ENCODE results near the gene SALL1. TPM values are rescaled to one million over a fixed set of nuclear protein-coding genes. Genes with fewer than 3 reads are reported as not detected.

Gene SALL1
- total and polyA plus RNA-seq, 2 of the 4 experiments (the other 2 are of a cell fraction): 0.90 to 5.2 TPM

DNA sequence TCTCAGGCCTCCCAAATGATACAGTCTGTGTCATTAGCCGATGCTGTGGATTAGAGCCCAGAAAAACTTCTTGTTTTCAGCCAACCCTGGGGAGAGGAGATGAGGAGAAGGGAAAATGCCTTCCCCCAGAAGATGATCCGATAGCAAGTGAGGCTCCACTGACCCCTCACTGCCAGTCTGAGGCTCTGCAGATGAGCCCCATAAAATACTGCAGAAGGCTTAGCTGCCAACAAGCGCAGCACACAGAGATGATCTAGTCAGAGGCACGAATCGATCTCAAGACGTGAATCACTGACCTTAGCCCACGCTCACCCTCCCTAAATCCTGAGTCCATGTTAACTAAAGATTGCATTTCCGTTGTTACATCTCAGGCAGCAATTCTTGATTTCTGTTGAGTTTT lies 31.5 kb downstream of the SALL1 start:
- no peaks in the 10 kb centered on the region for H3K36me3 ChIP-seq (ENCODE audit: control insufficient read depth, insufficient read depth, low read length)
- no peak overlapping the region for H3K23ac ChIP-seq (ENCODE audit: low read depth, low read length)
- dilution Hi-C loops (cut with HindIII; ENCODE audit: low sequenced_read_pairs, unreplicated experiment) (no loop called here), in situ Hi-C loops (cut with MboI; ENCODE audit: low sequenced_read_pairs) (no loop called here), intact Hi-C loops (cut with micrococcal nuclease) (no loop called here)
- no peak overlapping the region for H3K27ac ChIP-seq (ENCODE audit: insufficient read depth, low read length)
- H2BK120ac ChIP-seq (ENCODE audit: low read depth, low read length): no peak overlapping the region
- TF ChIP-seq CEBPB (IDR thresholded peaks at IDR 0.05; ENCODE audit: low read depth, low read length): no peak
- H4K20me1 ChIP-seq (ENCODE audit: insufficient read depth, low read length): no peaks in the 10 kb centered on the region
- no peaks in the 10 kb centered on the region for H3K79me1 ChIP-seq (ENCODE audit: low read depth in 1 of 2, low read length in 2 of 2)
- BruUV-seq (replicated peaks): no TSS peak
- H2BK5ac ChIP-seq (ENCODE audit: low read depth, low read length, poor library complexity, severe bottlenecking): no peak overlapping the region
- H2AK9ac ChIP-seq (replicated peaks; ENCODE audit: low read depth, low read length, poor library complexity): no peak overlapping the region
- no peak overlapping the region for H3K56ac ChIP-seq (ENCODE audit: extremely low read depth, insufficient read depth, low read length)
- H3K27me3 ChIP-seq (ENCODE audit: control insufficient read depth, insufficient read depth, low read length): peaks cover 43% of the 10 kb centered on the region
- CTCF ChIA-PET: no interaction called here
- peak; percentile 1 for DNase-seq
- no peak overlapping the region for H2BK20ac ChIP-seq (ENCODE audit: low read depth, low read length)
- no peak overlapping the region for H2AK5ac ChIP-seq (ENCODE audit: low read depth, low read length)
- no peak overlapping the region for H3K4me2 ChIP-seq (ENCODE audit: low read depth, low read length)
- POLR2A ChIA-PET (ENCODE audit: unreplicated experiment): no interaction called here
- no peak overlapping the region for H3K4me3 ChIP-seq (ENCODE audit: insufficient read depth, low read depth, low read length)
- no peak overlapping the region for H2BK15ac ChIP-seq (ENCODE audit: low read depth, low read length)
- H2AFZ ChIP-seq (replicated peaks; ENCODE audit: low read length, poor library complexity): no peak overlapping the region
- H3K9ac ChIP-seq (ENCODE audit: low read depth, low read length): no peak overlapping the region
- H3K14ac ChIP-seq (replicated peaks; ENCODE audit: low read depth, low read length): no peak overlapping the region
- H4K91ac ChIP-seq (ENCODE audit: insufficient read depth, low read depth, low read length): no peak overlapping the region
- H3K9me3 ChIP-seq (ENCODE audit: control insufficient read depth, insufficient read depth, low read length): no peaks in the 10 kb centered on the region
- WGBS, 2 experiments (ENCODE audit: extremely low coverage in 2 of 2, insufficient read length in 1 of 2): 60% methylated on average over 2 of the region's 8 CpGs; no CpG with 5 or more reads in 1 of the 2 experiments
- no peaks in the 10 kb centered on the region for H3K4me1 ChIP-seq (ENCODE audit: control insufficient read depth, insufficient read depth, low read length)
- no peak overlapping the region for H4K8ac ChIP-seq (ENCODE audit: low read depth in 2 of 2, low read length in 2 of 2)
- no peak overlapping the region for H3K18ac ChIP-seq (ENCODE audit: low read depth, low read length)
- no peak overlapping the region for H4K5ac ChIP-seq (ENCODE audit: low read depth, low read length)
- no peaks in the 10 kb centered on the region for H3K9me1 ChIP-seq (ENCODE audit: insufficient read depth, low read length)
- no peak overlapping the region for H3K4ac ChIP-seq (ENCODE audit: low read depth, low read length)
- ATAC-seq (ENCODE audit: low read depth): no peak
